Stomach (tissue), 4 donors: ENCODE data around the gene SLC24A4.

Source experiments
- EP300 ChIP-seq: sonication (generic); formaldehyde crosslinking; IDR thresholded peaks from one replicate; pipeline ENCODE4 v1.6.1; 2017; ENCODE audit warnings: antibody characterized with exemption
- POLR2A ChIP-seq, 4 donors: fragments of 450-650 bp; IDR thresholded peaks; one replicate each; pipeline ENCODE4 v1.6.1; 2016; ENCODE audit warnings: antibody characterized with exemption in 4 of 4, control low read depth in 2 of 4, mild to moderate bottlenecking in 1 of 4, moderate library complexity in 1 of 4
- POLR2AphosphoS5 ChIP-seq, 3 donors: sonication (generic); formaldehyde crosslinking; IDR thresholded peaks; one replicate each; pipeline ENCODE4 v1.6.1; 2016; ENCODE audit warnings: antibody characterized with exemption in 3 of 3
- TF ChIP-seq, protein P1 (sequence below), 7 experiments: fragments of 450-650 bp in 4 of 7; fragments of 200-600 bp in 3 of 7; sonication (generic) in 3 of 7; IDR thresholded peaks; one replicate each; pipeline ENCODE4 v1.5.1; 2016 to 2019; ENCODE audit warnings: antibody characterized with exemption in 7 of 7, control low read depth in 2 of 7, mild to moderate bottlenecking in 1 of 7

DNA sequence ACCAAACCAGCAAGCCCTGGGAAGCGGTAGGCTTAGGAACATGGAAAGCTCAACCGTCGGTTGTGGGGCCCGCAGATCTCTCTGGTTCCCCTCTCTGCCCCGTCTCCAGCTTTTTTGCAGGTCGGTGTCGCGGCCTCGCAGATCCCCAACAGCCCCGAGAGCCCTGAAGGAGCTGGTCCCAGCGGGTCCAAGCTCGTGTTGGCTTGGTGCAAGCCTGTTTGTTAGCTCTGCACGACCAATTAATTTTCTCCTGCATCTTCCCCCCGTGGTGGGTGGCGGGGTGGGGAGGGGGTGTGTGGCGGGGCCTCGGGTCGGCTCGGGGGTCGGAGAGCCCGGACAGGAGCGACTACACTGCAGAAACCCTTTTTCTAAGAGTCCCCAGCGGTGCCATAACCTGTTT lies 449 bp upstream of the SLC24A4 start:
- no peak for TF ChIP-seq POLR2A (IDR thresholded peaks at IDR 0.05)
- TF ChIP-seq, protein P1, sequence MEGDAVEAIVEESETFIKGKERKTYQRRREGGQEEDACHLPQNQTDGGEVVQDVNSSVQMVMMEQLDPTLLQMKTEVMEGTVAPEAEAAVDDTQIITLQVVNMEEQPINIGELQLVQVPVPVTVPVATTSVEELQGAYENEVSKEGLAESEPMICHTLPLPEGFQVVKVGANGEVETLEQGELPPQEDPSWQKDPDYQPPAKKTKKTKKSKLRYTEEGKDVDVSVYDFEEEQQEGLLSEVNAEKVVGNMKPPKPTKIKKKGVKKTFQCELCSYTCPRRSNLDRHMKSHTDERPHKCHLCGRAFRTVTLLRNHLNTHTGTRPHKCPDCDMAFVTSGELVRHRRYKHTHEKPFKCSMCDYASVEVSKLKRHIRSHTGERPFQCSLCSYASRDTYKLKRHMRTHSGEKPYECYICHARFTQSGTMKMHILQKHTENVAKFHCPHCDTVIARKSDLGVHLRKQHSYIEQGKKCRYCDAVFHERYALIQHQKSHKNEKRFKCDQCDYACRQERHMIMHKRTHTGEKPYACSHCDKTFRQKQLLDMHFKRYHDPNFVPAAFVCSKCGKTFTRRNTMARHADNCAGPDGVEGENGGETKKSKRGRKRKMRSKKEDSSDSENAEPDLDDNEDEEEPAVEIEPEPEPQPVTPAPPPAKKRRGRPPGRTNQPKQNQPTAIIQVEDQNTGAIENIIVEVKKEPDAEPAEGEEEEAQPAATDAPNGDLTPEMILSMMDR (IDR thresholded peaks at IDR 0.05), result no peak
- no peak for TF ChIP-seq EP300
- no peak for TF ChIP-seq POLR2AphosphoS5 (IDR thresholded peaks at IDR 0.05)
